PC-3 (cell line): ENCODE results near the gene GSTP1.

Source experiments
- CTCF ChIP-seq: fragments of 300-600 bp; sonication (generic); conservative IDR thresholded peaks from 2 replicates; pipeline ENCODE4 v1.5.1; 2017; ENCODE audit warnings: antibody characterized with exemption, low read depth, mild to moderate bottlenecking, low read length
- EZH2phosphoT487 ChIP-seq: fragments of 300-600 bp; sonication (generic); IDR thresholded peaks from 2 replicates; pipeline ENCODE4 v1.6.1; 2018; ENCODE audit warnings: mild to moderate bottlenecking, antibody characterized with exemption, low read length, borderline replicate concordance

- no peak for TF ChIP-seq CTCF
- no peak for TF ChIP-seq EZH2phosphoT487
Measured at GRCh38 chr11:67545280-67545679, 38.3 kb upstream of the GSTP1 start.
